ENCODE results near the gene TGM6.

The TGM6 gene

GRCh38 chr20:2429051-2429450, 48.4 kb downstream of the TGM6 start:
- Histone ChIP-seq H3K9ac (ENCODE audit: low read length) (no peak overlapping the region), H3K27ac (ENCODE audit: low read length) (no peak overlapping the region), H3K4me3 (ENCODE audit: low read length) (no peak overlapping the region), H3K36me3 (ENCODE audit: control insufficient read depth, low read depth, low read length) (no peaks in the 10 kb centered on the region), H3K27me3 (ENCODE audit: control insufficient read depth, insufficient read depth, low read length) (no peaks in the 10 kb centered on the region), H3K4me1 (ENCODE audit: control insufficient read depth, low read depth, low read length) (no peaks in the 10 kb centered on the region), H3K9me3 (ENCODE audit: control insufficient read depth, low read depth, low read length) (no peaks in the 10 kb centered on the region)

- H3K4me1 ChIP-seq (ENCODE audit: control insufficient read depth, low read depth, low read length), result no peaks in the 10 kb centered on the region
- H3K9me3 ChIP-seq (ENCODE audit: control insufficient read depth, low read depth, low read length), result no peaks in the 10 kb centered on the region
- no peaks in the 10 kb centered on the region for H3K36me3 ChIP-seq (ENCODE audit: control insufficient read depth, low read depth, low read length)
- H3K4me3 ChIP-seq (ENCODE audit: low read length), result no peak overlapping the region
- H3K9ac ChIP-seq (ENCODE audit: low read length), result no peak overlapping the region
- H3K27me3 ChIP-seq (ENCODE audit: control insufficient read depth, insufficient read depth, low read length), result no peaks in the 10 kb centered on the region
- no peak overlapping the region for H3K27ac ChIP-seq (ENCODE audit: low read length)
Measured at GRCh38 chr20:2430538-2430937, 49.8 kb downstream of the TGM6 start.

GRCh38 chr20:2431185-2431584, 50.5 kb downstream of the TGM6 start:
- no peaks in the 10 kb centered on the region for H3K36me3 ChIP-seq (ENCODE audit: control insufficient read depth, low read depth, low read length)
- no peak overlapping the region for H3K4me3 ChIP-seq (ENCODE audit: low read length)
- H3K4me1 ChIP-seq (ENCODE audit: control insufficient read depth, low read depth, low read length), result no peaks in the 10 kb centered on the region
- H3K27me3 ChIP-seq (ENCODE audit: control insufficient read depth, insufficient read depth, low read length), result no peaks in the 10 kb centered on the region
- H3K27ac ChIP-seq (ENCODE audit: low read length), result no peak overlapping the region
- no peak overlapping the region for H3K9ac ChIP-seq (ENCODE audit: low read length)
- H3K9me3 ChIP-seq (ENCODE audit: control insufficient read depth, low read depth, low read length), result no peaks in the 10 kb centered on the region

- H3K36me3 ChIP-seq (ENCODE audit: control insufficient read depth, low read depth, low read length), result no peaks in the 10 kb centered on the region
- H3K9ac ChIP-seq (ENCODE audit: low read length), result no peak overlapping the region
- H3K4me3 ChIP-seq (ENCODE audit: low read length), result no peak overlapping the region
- no peaks in the 10 kb centered on the region for H3K27me3 ChIP-seq (ENCODE audit: control insufficient read depth, insufficient read depth, low read length)
- H3K9me3 ChIP-seq (ENCODE audit: control insufficient read depth, low read depth, low read length), result no peaks in the 10 kb centered on the region
- H3K4me1 ChIP-seq (ENCODE audit: control insufficient read depth, low read depth, low read length), result no peaks in the 10 kb centered on the region
- no peak overlapping the region for H3K27ac ChIP-seq (ENCODE audit: low read length)
Measured at GRCh38 chr20:2446845-2447244, 66.1 kb downstream of the TGM6 start.

DNA sequence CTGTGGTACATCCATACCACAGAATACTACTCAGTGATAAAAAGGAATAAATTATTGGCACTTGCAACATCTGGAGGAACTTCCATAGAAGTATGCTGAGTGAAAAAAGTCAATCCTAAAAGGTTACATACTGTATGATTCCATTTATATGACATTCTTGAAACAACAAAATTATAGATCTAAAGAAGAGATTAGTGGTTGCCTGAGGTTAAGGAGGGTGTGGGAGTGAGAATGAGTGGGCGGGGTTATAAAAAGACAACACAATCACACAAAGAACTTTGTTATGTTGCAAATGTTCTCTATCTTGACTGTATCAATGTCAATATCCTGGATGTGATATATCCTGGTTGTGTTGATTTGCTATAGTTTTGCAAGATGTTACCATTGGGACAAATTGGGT, 68.7 kb downstream of the TGM6 start:
- no peaks in the 10 kb centered on the region for H3K27me3 ChIP-seq (ENCODE audit: control insufficient read depth, insufficient read depth, low read length)
- H3K36me3 ChIP-seq (ENCODE audit: control insufficient read depth, low read depth, low read length), result no peaks in the 10 kb centered on the region
- H3K4me1 ChIP-seq (ENCODE audit: control insufficient read depth, low read depth, low read length), result no peaks in the 10 kb centered on the region
- H3K9ac ChIP-seq (ENCODE audit: low read length), result no peak overlapping the region
- no peak overlapping the region for H3K4me3 ChIP-seq (ENCODE audit: low read length)
- H3K27ac ChIP-seq (ENCODE audit: low read length), result no peak overlapping the region
- no peaks in the 10 kb centered on the region for H3K9me3 ChIP-seq (ENCODE audit: control insufficient read depth, low read depth, low read length)

DNA sequence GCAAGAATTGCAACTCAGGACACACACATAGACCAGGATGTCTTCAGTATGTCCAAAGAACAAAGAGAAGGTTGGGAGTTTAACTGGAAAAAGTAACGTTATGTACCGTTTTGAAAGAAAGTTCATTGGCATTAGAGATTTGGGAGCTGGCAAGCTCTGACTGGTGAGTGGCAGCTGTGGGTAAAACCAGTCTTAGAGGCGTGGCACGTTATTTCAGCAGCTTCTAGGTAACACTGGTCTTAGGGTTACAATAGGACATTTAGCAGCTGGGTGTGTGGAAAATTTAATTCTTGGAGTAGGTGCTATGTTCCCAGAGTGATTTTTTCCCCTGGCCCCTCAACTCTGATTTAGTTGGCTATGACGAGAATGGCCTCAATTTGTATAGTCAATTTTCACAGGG, 70.7 kb downstream of the TGM6 start:
- H3K27ac ChIP-seq (ENCODE audit: low read length), result no peak overlapping the region

DNA sequence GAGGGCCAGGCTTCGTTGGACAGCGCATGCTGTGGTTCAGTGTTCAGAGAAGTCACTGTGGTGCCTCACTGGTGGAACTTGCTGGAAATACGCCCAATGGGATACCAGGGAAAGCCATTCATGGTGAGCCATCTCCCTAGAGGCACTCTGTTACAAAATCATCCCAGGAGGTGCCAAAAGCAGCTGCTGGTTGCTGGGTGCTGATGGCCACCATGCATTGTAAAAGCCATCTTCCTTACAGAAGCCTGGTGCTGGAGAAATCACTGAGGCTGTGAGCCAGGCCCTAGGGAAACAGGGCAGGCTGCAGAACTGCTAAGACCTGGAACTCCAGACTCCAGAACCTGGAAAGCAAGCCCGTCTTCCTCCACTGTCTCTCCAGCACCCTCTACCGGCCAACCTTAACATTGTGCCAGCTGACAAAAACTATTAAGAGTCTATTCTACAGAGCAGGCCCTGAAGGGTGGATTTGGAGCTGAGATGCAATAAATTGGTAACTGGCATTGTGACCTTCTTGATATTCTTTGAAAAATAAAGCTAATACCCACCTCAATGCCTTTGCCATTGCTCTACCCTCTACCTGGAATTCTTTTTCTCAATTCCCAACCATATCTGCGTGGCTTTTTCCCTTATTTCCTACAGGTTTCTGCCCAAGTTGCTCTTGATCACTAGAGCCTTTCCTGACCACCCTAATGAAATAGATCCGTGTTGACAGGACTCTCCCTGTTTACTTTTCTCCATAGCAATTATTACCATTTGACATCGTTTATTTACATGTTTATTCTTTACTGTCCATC, 71.4 kb downstream of the TGM6 start:
- Histone ChIP-seq H3K4me1 (ENCODE audit: control insufficient read depth, low read depth, low read length) (no peaks in the 10 kb centered on the region), H3K36me3 (ENCODE audit: control insufficient read depth, low read depth, low read length) (no peaks in the 10 kb centered on the region), H3K9ac (ENCODE audit: low read length) (no peak overlapping the region), H3K27me3 (ENCODE audit: control insufficient read depth, insufficient read depth, low read length) (no peaks in the 10 kb centered on the region), H3K4me3 (ENCODE audit: low read length) (no peak overlapping the region), H3K9me3 (ENCODE audit: control insufficient read depth, low read depth, low read length) (no peaks in the 10 kb centered on the region), H3K27ac (ENCODE audit: low read length) (no peak overlapping the region)

More for the DNA sequence above, 70.7 kb downstream of the TGM6 start:
- no peaks in the 10 kb centered on the region for H3K4me1 ChIP-seq (ENCODE audit: control insufficient read depth, low read depth, low read length)
- no peaks in the 10 kb centered on the region for H3K27me3 ChIP-seq (ENCODE audit: control insufficient read depth, insufficient read depth, low read length)
- no peak overlapping the region for H3K4me3 ChIP-seq (ENCODE audit: low read length)
- H3K9ac ChIP-seq (ENCODE audit: low read length), result no peak overlapping the region
- H3K9me3 ChIP-seq (ENCODE audit: control insufficient read depth, low read depth, low read length), result no peaks in the 10 kb centered on the region
- H3K36me3 ChIP-seq (ENCODE audit: control insufficient read depth, low read depth, low read length), result no peaks in the 10 kb centered on the region

- no peaks in the 10 kb centered on the region for H3K36me3 ChIP-seq (ENCODE audit: control insufficient read depth, low read depth, low read length)
- H3K27ac ChIP-seq (ENCODE audit: low read length), result no peak overlapping the region
- no peaks in the 10 kb centered on the region for H3K4me1 ChIP-seq (ENCODE audit: control insufficient read depth, low read depth, low read length)
- H3K27me3 ChIP-seq (ENCODE audit: control insufficient read depth, insufficient read depth, low read length), result no peaks in the 10 kb centered on the region
- no peaks in the 10 kb centered on the region for H3K9me3 ChIP-seq (ENCODE audit: control insufficient read depth, low read depth, low read length)
- H3K9ac ChIP-seq (ENCODE audit: low read length), result no peak overlapping the region
- H3K4me3 ChIP-seq (ENCODE audit: low read length), result no peak overlapping the region
Measured at GRCh38 chr20:2453792-2454191, 73.1 kb downstream of the TGM6 start.

- Histone ChIP-seq H3K4me1 (ENCODE audit: control insufficient read depth, low read depth, low read length) (no peaks in the 10 kb centered on the region), H3K27ac (ENCODE audit: low read length) (no peak overlapping the region), H3K9me3 (ENCODE audit: control insufficient read depth, low read depth, low read length) (no peaks in the 10 kb centered on the region), H3K9ac (ENCODE audit: low read length) (no peak overlapping the region), H3K36me3 (ENCODE audit: control insufficient read depth, low read depth, low read length) (peaks cover 20% of the 10 kb centered on the region), H3K27me3 (ENCODE audit: control insufficient read depth, insufficient read depth, low read length) (no peaks in the 10 kb centered on the region), H3K4me3 (ENCODE audit: low read length) (no peak overlapping the region)
Measured at GRCh38 chr20:2455771-2456497, 75.2 kb downstream of the TGM6 start.

DNA sequence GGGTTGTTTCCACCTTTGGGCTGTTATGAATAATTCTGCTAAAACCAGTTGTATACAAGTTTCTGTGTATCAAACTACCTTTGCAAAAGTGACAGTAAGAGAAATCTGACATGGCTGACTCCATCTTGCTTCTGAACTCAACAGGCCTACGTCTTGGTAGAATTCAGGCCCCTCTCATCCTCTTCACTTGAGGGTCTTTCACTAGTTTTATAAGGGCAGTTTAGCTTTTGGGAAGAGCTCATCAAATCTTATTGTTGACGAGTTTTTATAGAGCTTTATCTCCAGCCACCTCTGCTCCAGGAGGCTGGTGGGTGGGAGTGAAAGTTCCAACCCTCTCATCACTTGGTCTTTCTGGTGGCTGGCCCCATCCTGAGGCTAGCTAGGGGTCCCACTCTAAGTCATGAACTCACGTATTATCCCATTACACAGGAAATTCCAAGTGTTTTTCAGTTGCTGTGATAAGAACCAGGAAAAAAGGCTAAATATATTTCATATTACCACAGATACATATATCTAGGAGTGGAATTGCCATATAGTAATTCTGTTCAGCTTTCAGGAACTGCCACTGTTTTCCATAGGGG, 78.3 kb downstream of the TGM6 start:
- Histone ChIP-seq H3K27ac (ENCODE audit: low read length) (no peak overlapping the region), H3K9ac (ENCODE audit: low read length) (no peak overlapping the region), H3K27me3 (ENCODE audit: control insufficient read depth, insufficient read depth, low read length) (no peaks in the 10 kb centered on the region), H3K9me3 (ENCODE audit: control insufficient read depth, low read depth, low read length) (no peaks in the 10 kb centered on the region), H3K4me1 (ENCODE audit: control insufficient read depth, low read depth, low read length) (no peaks in the 10 kb centered on the region), H3K4me3 (ENCODE audit: low read length) (no peak overlapping the region), H3K36me3 (ENCODE audit: control insufficient read depth, low read depth, low read length) (peaks cover 51% of the 10 kb centered on the region)

DNA sequence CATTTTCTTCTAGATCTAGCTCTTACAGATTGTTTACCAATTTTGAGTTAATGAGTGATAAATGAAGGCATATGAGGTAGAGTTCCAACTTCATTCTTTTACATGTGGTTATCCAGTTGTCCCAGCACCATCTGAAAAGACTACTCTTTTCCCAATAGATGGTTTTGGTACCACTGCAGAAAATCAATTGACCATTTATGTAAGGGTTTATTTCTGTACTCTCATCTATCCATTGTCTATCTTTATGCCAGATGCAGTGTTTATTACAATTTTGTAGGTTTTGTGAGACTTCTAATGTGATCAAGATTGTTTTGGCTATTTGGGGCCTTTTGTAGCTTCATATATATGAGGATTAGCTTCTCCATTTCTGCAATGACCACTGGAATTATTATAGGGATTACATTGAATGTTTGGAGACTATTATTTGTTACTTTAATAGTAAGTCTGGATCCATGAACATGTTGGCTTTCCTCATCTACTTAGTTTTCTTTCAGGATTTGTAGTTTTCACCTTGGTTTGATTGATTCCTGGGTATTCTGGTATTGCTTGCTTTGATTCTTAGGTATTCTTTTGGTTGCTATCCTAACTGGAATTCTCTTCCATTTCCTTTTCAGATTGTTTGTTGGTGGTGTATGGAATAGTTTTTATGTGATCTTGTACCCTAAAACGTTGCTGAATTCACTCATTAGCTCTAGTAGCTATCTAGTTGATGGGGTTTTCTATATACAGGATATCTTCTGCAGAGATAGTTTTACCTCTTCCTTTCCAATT, 79.5 kb downstream of the TGM6 start:
- H3K4me3 ChIP-seq (ENCODE audit: low read length), result no peak overlapping the region
- H3K27me3 ChIP-seq (ENCODE audit: control insufficient read depth, insufficient read depth, low read length), result no peaks in the 10 kb centered on the region
- H3K4me1 ChIP-seq (ENCODE audit: control insufficient read depth, low read depth, low read length), result no peaks in the 10 kb centered on the region
- H3K36me3 ChIP-seq (ENCODE audit: control insufficient read depth, low read depth, low read length), result peaks cover 62% of the 10 kb centered on the region
- no peaks in the 10 kb centered on the region for H3K9me3 ChIP-seq (ENCODE audit: control insufficient read depth, low read depth, low read length)
- H3K9ac ChIP-seq (ENCODE audit: low read length), result no peak overlapping the region
- no peak overlapping the region for H3K27ac ChIP-seq (ENCODE audit: low read length)
